Upper lobe of left lung (tissue), 4 donors: Measurements from ENCODE around the gene FAM168A.

Experiments used
- CTCF ChIP-seq, 6 experiments: fragments of 450-650 bp in 4 of 6; fragments of 200-600 bp in 2 of 6; sonication (generic) in 2 of 6; IDR thresholded peaks; one replicate each; pipeline ENCODE4 v1.5.1; 2016 to 2019; ENCODE audit warnings: antibody characterized with exemption in 6 of 6
- EP300 ChIP-seq, 4 donors: sonication (generic); formaldehyde crosslinking; IDR thresholded peaks; one replicate each; pipeline ENCODE4 v1.5.1; 2017; ENCODE audit warnings: antibody characterized with exemption in 4 of 4, control low read depth in 2 of 4
- POLR2AphosphoS5 ChIP-seq, 2 donors: sonication (generic); formaldehyde crosslinking; IDR thresholded peaks; one replicate each; pipeline ENCODE4 v1.5.1; 2017; ENCODE audit warnings: antibody characterized with exemption in 2 of 2

- TF ChIP-seq CTCF (IDR thresholded peaks at IDR 0.05) (no peak), POLR2AphosphoS5 (IDR thresholded peaks at IDR 0.05) (no peak), EP300 (IDR thresholded peaks at IDR 0.05) (no peak)
Measured at GRCh38 chr11:73393011-73393380, 204.9 kb downstream of the FAM168A start.
